ENCODE data around the gene PYCARD.

Gene PYCARD

DNA sequence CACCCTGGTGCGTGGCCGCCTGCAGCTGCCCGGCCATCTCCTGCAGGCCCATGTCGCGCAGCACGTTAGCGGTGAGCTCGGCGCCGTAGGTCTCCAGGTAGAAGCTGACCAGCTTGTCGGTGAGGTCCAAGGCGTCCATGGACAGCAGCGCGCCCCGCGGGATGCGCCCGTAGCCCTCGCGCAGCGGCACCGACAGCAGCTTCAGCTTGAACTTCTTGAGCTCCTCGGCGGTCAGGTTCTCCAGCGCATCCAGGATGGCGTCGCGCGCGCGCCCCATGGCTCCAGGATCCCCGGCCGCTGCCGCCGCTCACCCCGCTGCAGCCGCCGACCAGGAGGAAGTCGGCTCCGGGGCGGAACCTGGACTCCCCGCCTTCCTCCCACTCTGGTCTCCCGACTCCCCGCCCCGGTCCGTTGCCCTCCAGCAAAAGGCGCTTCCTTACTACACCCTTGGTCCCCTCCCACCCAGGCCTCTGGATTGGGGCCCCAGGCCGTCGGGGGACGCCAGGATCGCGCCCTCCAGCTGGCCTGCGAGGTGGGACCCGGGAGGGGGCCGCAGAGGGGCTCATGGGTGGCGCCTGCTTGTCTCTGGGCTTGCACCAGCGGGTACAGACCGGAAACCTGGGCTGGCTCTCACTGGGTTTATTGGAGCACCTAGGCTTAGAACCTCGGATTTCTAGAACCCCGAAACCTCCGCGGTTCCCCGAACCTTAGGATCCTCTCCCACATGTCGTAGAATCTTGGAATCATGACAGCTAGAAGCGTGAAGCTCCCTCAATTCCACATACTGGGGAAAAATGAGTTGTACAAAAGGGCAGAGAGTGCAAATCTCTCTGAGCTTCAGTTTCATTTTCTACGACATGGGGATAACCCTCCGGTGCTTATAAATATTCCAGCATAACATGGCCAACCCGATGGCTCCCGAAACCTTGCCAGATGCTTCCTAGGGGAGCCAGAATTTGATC, at the start of gene PYCARD:
Gene PYCARD, minus strand, starts transcription at position 347 of the 962 bp plus-strand sequence. Its CDS starts 70 bp downstream, at position 277.
- Histone ChIP-seq H3K27me3 (ENCODE audit: insufficient read depth, low read length, poor library complexity) (peaks cover 12% of the 10 kb centered on the region), H2AFZ (ENCODE audit: low read depth, low read length) (peak within 1 kb of the TSS; percentile 99), H3K9me3 (ENCODE audit: insufficient read depth, low read length, severe bottlenecking) (no peaks in the 10 kb centered on the region), H3K27ac (ENCODE audit: low read length) (peak within 1 kb of the TSS; percentile 71), H3K4me2 (ENCODE audit: insufficient read depth, low read length) (peak within 1 kb of the TSS; percentile 96), H4K20me1 (ENCODE audit: insufficient read depth, low read length) (peaks cover 17% of the 10 kb centered on the region; the same call in 1 of the 2 replicates), H3K4me3 (ENCODE audit: low read depth in 1 of 2, low read length in 2 of 2) (peak within 1 kb of the TSS; percentile 66 to 90), H3K79me2 (ENCODE audit: insufficient read depth, low read length) (peaks cover 6% of the 10 kb centered on the region; the same call in 1 of the 2 replicates), H3K9ac (ENCODE audit: low read depth, low read length) (peak within 1 kb of the TSS; percentile 83), H3K4me1 (ENCODE audit: insufficient read depth, low read length) (peaks cover 26% of the 10 kb centered on the region), H3K36me3 (ENCODE audit: insufficient read depth, low read length) (peaks cover 10% of the 10 kb centered on the region)
- DNase-seq: peak; percentile 45
- peak; percentile 29 for TF ChIP-seq EZH2 (IDR thresholded peaks at IDR 0.05; ENCODE audit: borderline replicate concordance, low read depth, low read length, severe bottlenecking)
- TF ChIP-seq, protein P1, sequence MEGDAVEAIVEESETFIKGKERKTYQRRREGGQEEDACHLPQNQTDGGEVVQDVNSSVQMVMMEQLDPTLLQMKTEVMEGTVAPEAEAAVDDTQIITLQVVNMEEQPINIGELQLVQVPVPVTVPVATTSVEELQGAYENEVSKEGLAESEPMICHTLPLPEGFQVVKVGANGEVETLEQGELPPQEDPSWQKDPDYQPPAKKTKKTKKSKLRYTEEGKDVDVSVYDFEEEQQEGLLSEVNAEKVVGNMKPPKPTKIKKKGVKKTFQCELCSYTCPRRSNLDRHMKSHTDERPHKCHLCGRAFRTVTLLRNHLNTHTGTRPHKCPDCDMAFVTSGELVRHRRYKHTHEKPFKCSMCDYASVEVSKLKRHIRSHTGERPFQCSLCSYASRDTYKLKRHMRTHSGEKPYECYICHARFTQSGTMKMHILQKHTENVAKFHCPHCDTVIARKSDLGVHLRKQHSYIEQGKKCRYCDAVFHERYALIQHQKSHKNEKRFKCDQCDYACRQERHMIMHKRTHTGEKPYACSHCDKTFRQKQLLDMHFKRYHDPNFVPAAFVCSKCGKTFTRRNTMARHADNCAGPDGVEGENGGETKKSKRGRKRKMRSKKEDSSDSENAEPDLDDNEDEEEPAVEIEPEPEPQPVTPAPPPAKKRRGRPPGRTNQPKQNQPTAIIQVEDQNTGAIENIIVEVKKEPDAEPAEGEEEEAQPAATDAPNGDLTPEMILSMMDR (IDR thresholded peaks at IDR 0.05; ENCODE audit: borderline replicate concordance, extremely low read depth, low read length, poor library complexity, severe bottlenecking): no peak
- peak; percentile 33 for ATAC-seq (ENCODE audit: insufficient read depth, low read depth)

DNA sequence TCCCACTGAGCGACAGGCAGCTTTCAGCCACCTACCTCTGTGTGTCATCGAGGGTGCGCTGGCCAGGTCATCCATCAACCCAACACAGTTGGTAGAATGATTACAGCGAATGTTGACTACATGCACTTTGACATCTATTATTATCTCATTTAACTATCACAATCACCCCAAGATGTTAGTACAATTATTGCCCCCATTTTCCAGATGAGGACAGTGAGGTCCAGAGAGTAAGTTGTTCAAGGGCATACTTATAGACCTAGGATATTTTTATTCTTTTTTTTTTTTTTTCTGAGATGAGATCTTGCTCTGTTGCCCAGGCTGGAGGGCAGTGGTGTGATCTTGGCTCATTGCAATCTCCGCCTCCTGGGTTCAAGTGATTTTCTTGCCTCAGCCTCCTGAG, 48.9 kb upstream of the PYCARD start:
- no peaks in the 10 kb centered on the region for H3K4me1 ChIP-seq (ENCODE audit: insufficient read depth, low read length)
- no peak overlapping the region for H3K4me3 ChIP-seq (ENCODE audit: low read depth in 1 of 2, low read length in 2 of 2)
- no peaks in the 10 kb centered on the region for H3K36me3 ChIP-seq (ENCODE audit: insufficient read depth, low read length)
- H3K9me3 ChIP-seq (ENCODE audit: insufficient read depth, low read length, severe bottlenecking): no peaks in the 10 kb centered on the region
- TF ChIP-seq, protein P1 (IDR thresholded peaks at IDR 0.05; ENCODE audit: borderline replicate concordance, extremely low read depth, low read length, poor library complexity, severe bottlenecking): no peak
- no peak for TF ChIP-seq EZH2 (IDR thresholded peaks at IDR 0.05; ENCODE audit: borderline replicate concordance, low read depth, low read length, severe bottlenecking)
- peaks cover 7% of the 10 kb centered on the region for H3K27me3 ChIP-seq (ENCODE audit: insufficient read depth, low read length, poor library complexity)
- DNase-seq: no peak
- no peak overlapping the region for H3K4me2 ChIP-seq (ENCODE audit: insufficient read depth, low read length)
- no peaks in the 10 kb centered on the region for H3K79me2 ChIP-seq (ENCODE audit: insufficient read depth, low read length)
- no peaks in the 10 kb centered on the region for H4K20me1 ChIP-seq (ENCODE audit: insufficient read depth, low read length)
- ATAC-seq (ENCODE audit: insufficient read depth, low read depth): no peak
- H2AFZ ChIP-seq (ENCODE audit: low read depth, low read length): no peak overlapping the region
- no peak overlapping the region for H3K27ac ChIP-seq (ENCODE audit: low read length)
- H3K9ac ChIP-seq (ENCODE audit: low read depth, low read length): no peak overlapping the region

DNA sequence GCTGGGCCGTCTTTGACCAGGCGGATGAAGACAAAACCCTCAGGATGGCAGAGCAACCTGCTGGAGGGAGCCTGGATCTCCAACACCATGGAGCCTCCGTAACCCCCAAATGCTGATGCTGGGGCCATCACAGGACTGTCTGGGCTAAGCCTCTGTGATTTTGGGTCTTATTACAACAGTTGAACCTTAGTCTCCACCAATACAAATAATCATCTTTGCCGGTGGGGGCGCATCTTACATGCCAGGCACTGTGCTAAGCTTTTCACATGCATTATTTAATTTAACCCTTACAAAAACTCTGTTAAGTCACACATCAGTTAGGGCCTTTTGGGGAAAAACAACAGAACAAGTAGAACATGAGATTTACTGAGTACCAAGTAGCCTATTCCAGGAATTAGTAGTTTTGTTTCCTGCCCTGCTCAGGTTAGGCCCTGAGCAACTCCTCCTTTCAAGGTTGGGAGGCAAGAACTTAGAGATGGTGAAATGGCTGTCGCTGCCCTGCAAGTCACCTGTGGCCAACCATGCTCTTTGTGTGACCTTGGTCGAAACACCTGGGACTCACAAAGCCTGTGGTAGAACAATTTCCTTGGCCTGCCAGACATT, 48.3 kb upstream of the PYCARD start:
- Histone ChIP-seq H3K27me3 (ENCODE audit: insufficient read depth, low read length, poor library complexity) (peaks cover 7% of the 10 kb centered on the region), H3K4me1 (ENCODE audit: insufficient read depth, low read length) (no peaks in the 10 kb centered on the region), H4K20me1 (ENCODE audit: insufficient read depth, low read length) (no peaks in the 10 kb centered on the region), H3K4me3 (ENCODE audit: low read depth in 1 of 2, low read length in 2 of 2) (no peak overlapping the region), H3K36me3 (ENCODE audit: insufficient read depth, low read length) (no peaks in the 10 kb centered on the region), H3K27ac (ENCODE audit: low read length) (no peak overlapping the region), H3K9ac (ENCODE audit: low read depth, low read length) (no peak overlapping the region), H3K79me2 (ENCODE audit: insufficient read depth, low read length) (no peaks in the 10 kb centered on the region), H3K4me2 (ENCODE audit: insufficient read depth, low read length) (no peak overlapping the region), H2AFZ (ENCODE audit: low read depth, low read length) (no peak overlapping the region), H3K9me3 (ENCODE audit: insufficient read depth, low read length, severe bottlenecking) (no peaks in the 10 kb centered on the region)
- DNase-seq (no peak), ATAC-seq (ENCODE audit: insufficient read depth, low read depth) (no peak)
- TF ChIP-seq, protein P1 (IDR thresholded peaks at IDR 0.05; ENCODE audit: borderline replicate concordance, extremely low read depth, low read length, poor library complexity, severe bottlenecking): no peak
- no peak for TF ChIP-seq EZH2 (IDR thresholded peaks at IDR 0.05; ENCODE audit: borderline replicate concordance, low read depth, low read length, severe bottlenecking)

All from DND-41 (cell line).